ENCODE data around the gene PKP3.
"Not testable (repeated sequence)": the region's sequence is repeated elsewhere in the genome, so short reads cannot be mapped to it uniquely, and the experiment has no call there.

Gene PKP3

DNA sequence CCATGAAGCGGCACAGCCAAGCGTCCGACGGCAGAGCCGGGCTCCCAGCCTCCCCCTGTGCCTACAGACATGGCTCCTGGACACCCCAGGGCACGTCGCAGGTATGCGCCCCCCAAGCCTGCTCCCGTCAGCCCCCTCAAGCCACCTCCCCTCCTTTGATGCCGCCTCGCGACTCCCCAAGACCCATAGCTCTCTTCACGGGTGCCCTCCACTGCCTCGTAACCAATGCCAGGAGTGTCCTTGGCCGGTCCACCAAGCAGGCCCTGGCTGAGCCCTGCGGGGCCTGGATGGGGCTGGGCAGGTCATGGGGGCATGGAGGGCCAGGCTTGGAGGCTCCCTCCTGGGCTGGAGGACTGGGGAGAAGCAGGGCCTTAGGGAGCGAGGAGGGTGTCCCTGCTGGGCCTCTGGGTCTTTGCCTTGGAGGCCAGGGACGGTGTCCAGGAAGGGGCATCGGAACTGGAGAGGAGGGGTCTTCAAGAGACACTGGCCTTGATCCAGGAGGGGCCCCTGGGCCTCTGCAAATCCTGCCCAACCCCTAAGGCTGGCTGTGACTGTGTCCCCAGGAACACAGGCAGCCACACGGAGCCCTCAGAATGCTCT is 38.6 kb downstream of the PKP3 start:
- DNase-seq, result no peak

DNA sequence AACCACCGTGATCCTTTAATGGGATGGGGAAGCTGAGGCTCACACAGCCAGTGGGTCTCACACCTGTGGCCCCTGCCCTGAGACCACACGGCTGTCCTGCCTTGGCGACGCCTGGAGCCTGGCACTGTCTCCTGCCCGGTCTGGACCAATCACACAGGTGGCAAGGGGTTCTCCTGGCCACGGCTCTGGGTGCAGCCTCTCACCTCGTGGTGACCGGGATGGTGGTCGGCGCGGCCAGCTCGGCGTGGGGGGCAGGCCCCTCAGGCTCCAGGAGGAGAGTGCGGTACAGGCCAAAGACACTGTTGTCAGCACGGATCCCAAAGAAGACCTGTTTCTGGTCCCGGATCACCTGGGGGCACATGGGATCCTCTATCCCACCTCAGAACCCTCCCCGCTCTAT is 39.1 kb downstream of the PKP3 start:
- DNase-seq, result no peak

DNA sequence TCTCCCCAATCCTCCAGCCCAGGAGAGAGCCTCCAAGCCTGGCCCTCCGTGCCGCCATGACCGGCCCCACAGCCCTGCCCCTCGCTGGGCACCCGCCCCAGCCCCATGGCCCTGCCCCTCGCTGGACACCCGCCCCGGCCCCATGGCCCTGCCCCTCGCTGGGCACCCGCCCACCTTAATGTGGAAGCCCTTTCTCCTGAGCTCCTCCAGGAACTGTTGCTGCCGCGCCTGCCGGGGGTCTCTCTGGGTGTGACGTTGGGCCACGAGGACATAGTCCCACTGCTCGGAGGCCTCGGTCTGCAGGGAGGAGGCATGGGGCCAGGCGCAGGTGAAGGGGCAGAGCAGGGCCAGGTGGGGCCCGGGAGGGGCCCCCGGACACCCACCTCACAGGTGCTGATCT is 39.6 kb downstream of the PKP3 start:
- DNase-seq, result no peak

DNA sequence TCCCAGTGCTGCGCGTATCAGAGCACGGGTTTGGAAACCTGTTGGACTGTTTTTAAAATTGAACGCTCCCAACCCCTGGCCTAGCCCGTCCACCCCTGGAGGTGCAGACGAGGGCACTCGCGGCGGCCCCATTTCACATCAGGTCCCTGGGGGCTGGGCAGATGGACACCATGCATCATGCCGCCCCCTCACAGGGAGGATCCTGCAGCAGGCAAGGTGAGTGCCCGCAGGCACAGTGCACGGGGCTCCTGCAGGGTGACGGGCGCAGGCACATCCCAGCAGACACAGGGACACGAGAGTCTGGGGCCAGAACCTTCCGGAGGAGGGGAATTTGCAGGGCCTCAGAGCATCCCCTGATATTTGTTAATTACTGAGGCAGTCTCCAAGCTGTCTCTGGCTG is 40.5 kb downstream of the PKP3 start:
- DNase-seq, result no peak

DNA sequence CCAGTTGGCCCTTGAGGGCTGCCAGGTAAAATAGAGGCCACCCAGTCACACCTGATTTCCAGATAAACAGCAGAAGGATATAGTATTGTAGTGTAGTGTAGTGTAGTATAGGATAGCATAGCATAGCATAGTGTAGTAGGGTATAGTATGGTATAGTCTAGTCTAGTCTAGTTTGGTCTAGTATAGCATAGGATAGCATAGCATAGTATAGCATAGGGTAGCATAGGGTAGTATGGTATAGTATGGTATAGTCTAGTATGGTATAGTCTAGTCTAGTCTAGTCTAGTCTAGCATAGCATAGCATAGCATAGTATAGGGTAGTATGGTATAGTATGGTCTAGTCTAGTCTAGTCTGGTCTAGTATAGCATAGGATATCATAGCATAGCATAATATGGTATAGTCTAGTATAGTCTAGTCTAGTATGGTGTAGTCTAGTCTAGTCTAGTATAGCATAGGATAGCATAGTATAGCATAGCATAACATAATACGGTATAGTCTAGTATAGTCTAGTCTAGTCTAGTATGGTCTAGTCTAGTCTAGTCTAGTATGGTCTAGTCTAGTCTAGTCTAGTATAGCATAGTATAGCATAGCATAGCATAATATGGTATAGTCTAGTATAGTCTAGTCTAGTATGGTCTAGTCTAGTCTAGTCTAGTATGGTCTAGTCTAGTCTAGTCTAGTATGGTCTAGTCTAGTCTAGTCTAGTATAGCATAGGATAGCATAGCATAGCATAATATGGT is 41.2 kb downstream of the PKP3 start:
- DNase-seq, result not testable (repeated sequence)

DNA sequence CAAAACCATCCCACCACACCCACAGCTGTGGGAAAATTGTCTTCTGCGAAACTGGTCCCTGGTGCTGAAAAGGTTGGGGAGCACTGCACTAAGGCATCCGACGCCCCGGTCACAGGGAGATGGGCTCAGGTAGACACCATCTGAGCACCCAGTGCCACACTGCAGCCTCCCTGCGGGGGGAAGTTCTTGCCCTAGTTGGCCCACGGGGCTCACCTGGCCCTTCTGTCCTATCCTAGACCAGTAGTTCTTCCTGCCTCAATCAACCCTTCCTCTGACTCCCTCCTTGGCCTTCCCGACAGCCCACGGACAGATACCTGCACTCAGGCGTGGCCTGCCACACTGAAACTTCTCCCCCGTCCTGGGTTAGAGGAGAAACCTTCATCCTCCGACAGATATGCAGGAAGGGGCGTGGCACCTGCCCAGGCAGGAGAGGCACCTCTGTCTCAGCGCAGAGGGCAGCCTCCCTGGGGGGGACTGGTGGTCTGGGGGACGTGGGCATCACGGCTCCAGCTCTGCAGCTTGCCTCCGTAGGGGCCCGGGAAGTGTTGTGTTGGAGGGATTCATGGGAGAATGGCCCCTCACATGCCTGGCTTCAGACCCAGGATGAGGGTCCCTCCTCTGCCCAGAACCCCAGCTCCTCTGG is 43.3 kb downstream of the PKP3 start:
- no peak for DNase-seq

DNA sequence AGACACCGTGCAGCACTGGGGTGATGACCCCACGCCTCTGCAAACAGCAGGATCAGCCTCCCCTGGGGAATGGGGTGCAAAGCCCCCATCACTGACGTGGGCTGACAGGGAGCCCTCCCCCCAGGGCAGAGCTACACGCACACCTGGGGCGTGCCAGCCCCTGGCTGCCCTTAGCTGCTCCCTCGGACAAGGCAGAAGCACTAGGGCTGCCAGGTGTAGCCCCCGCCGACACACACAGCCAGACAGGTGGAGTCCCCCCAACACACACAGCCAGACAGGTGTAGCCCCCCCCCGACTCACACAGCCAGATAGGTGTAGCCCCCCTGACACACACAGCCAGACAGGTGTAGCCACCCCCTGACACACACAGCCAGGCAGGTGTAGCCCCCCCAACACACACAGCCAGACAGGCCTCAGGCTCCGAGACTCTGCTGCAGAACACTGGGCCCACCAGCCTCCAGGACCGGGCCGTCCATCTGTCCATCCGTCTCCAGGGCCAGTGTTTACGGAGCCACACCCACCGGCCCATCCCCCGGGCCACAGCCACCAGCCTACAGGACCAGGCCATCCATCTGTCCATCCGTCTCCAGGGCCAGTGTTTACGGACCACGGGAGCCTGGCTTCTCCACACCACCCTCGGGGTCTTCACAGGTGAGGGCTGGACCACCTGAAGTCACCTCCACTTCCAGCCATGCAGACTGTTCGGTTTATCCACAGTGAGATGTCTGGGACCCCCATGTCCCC is 44.3 kb downstream of the PKP3 start:
- no peak for DNase-seq

DNA sequence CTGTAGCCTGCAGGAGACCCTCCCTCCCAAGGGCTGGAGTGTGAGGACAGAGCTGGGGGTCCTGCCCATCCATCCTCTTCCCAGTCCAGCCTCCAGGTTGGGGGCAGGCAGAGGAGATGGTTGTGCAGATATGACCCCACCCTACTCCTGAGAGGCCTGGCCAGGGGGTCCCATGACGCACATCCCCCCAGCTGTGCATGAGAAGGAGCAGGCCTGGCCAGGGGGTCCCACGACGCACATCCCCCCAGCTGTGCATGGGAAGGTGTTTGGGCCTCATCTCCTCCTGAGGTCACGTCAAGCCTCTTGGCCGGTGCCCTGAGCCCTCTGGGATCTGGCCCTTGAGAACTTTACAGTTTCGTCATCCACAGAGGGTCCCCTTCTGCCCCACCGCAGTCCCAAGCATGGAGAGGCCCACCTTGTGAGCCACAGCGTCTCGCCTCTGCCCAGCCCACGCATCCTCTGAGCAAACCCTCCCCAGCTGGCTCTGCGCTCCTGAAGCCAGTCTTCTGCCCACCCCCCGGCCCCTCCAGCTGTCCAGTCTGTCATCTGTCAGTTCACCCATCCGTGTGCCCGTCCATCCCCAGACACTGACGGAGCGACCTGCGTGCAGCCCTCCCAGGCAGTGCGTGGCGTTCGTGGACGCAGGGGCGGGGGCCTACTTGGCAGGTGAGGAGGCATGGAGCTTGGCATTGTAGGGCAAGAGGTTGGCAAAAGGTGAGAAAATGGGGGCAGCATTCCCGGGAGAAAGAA is 45.5 kb downstream of the PKP3 start:
- DNase-seq, result no peak

DNA sequence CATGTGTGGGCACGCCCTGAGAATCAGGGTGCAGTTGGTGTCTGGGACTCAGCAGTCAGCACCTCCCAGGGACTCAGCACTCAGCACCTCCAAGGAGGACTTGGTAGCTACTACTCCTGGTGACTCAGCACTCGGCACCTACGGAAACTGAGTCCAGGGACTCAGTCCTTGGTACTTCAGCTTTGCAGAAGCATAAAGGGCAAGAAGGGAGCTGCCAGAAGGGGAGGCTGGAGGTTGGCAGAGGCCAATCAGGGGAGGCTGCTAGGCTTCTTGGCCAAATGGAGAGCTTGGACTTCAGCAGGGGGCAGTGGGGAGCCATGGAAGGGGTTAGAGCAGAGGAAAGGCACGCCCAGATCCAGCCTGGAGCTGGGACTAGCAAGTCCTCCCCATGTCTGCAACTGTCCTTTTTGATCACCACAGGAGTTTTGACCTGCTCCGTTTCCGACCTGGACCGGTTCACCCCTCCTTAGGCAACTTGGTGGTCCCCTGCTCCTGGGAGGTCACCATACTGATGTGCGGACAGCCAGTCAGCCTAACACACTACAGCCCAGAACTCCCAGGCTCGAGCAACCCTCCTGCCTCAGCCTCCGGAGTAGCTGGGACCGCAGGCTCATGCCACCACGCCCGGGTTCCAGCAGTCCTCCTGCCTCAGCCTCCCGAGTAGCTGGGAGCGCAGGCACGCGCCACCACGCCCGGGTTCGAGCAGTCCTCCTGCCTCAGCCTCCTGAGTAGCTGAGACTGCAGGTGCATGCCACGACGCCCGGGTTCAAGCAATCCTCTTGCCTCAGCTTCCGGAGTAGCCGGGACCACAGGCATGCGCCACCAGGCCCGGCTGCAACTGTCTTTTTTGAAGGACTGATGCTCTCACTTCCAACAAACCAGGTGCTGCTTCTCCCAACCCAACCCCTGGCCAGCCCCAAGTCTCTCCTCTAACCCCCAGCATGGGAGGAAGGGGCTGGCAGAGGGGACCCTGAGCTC is 46.3 kb downstream of the PKP3 start:
- no peak for DNase-seq

DNA sequence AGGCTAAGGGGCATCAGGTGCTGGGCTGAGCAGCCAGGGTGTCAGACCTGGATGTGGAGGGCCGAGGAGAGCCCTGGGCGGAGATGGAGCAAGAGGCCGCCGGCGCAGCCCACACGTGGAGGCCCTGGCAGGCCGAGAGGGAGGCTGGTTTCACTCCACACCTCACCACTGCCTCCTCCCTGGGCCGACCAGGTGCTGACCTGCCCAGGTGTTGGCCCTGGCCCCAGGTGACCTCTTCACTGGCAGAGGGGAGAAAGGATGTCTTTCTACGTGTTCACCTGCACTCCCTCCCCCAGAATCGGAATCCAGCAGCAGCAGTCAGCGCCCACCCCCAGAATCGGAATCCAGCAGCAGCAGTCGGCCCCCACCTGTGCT is 47.0 kb downstream of the PKP3 start:
- no peak for DNase-seq

DNA sequence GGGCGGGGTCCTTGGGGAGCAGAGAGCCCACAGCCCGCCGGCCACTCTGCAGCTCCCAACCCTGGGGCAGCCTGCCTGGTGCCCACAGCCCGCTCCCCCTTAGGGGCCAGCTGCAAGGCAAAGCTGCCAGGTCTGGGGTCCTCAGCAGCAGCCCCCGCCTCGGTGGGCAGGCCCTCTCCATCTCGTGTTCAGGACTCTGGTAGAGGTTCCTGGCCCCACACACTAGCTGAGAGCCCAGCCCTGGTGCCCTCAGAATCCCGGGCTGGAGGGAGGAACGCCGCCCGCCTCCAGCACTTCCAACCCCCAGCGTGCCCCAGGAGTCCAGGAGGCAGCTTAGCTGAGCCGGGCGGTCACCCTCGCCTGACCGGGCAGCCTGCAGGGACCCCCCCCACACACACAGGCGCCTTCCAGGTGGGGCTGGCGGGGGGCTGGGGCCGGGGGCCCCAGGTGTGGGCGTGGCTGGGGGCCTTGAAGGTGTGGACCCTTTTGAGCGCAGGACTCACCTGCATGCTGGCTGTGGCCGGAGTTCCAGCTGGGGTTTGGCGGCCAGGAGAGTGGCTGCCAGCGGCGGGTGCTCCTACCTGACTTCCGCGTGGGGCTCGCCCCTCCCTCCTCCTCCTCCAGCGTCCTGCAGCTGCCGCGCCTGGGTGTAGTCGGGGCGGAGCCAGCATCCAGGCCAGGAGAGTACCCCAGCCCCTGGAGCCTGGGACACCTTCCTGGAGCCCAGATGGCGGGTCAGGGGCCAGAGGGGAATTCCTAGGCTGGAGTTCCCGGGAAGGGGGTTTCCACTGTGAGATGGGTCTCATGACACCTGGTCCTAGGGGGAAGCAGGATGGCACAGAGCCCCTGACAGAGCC is 47.6 kb downstream of the PKP3 start, which contains the start of gene ANO9:
TSS of gene ANO9 (minus strand) at position 594 of the 857 bp plus-strand sequence. CDS start at position 509, 85 bp downstream.
- peak; percentile 47 for DNase-seq

DNA sequence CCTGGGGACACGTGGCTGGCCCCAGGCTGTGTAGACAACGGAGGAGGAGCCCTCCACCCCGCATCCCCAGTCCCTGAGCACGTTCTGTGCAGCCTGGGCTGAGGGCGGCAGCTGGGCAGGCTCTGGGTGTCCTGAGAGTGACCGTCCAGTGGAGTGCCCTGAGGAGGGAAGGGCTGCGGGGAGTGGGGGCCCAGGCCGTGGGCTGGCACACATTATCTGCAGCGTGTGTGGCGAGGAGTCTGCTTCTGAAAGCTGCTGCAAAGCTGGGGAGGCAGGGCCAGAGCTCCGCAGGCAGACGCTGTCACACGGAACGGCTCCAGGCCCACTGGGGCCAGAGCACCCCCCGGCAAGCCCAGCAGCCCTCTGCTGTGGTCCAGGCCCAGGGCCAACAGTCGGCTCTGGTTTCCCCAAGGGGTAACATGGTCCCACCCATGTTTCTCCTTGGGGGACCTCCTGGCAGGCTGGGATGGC is 48.6 kb downstream of the PKP3 start:
- DNase-seq, result no peak

DNA sequence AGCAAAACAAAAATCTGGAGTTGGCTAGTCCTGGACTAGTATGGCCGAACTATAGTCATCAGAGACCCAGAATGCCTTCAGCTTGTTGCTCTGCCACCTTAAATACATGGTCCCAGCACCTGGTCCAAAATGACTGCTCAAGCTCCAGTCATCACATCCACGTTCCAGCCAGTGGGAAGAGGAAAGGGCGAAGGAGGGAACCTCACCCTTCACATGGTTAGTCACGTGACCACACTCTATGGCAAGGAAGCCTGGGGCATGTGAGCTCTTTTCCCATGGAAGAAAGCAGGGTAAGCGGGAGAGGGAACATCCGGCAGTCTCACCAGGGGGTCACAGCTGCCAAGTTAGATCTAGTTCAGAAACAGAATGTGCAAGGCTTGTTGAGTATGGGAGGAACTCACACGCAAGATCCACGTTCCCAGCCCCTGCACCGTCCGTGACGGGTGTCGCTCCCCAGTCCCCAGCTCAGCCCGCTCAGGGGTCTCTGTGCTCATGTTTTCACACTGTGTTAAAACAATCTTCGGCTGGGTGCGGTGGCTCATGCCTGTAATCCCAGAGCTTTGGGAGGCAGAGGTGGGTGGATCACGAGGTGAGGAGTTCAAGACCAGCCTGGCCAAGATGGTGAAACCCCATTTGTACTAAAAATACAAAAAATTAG is 49.7 kb downstream of the PKP3 start:
- peak; percentile 76 for DNase-seq

DNA sequence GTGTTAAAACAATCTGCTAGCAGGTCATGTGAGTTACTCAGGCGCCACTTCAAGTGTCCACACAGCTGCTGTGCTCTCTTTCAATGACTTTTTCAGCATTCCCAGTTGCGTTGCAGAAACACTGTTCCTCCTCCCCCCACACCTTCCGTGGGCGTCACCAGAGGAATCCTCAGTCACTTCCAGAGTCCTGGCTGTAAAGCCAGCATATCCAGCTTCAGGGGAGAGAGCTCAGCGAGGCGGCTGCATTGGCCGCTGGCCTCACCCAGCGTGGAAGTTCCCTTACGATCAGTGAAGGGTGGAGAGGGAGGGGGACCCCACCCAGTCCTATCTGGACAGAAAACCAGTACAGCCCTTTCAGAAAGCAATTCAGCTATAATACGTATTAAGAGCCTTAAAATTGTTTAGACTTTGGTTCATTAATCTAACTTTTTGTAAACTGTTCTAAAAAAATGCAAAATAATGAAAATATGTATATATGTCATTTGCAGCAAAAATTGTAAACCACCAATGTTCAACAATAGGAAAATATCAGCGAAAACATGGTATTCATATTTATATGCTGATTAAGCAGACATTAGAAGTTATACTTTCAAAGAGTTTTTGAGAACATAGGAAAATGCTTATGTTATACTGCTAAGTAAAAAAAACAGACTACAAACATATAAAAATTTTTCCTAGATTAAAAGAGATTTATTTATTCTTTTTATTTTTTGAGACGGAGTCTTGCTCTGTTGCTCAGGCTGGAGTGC is 50.6 kb downstream of the PKP3 start:
- peak; percentile 81 for DNase-seq

DNA sequence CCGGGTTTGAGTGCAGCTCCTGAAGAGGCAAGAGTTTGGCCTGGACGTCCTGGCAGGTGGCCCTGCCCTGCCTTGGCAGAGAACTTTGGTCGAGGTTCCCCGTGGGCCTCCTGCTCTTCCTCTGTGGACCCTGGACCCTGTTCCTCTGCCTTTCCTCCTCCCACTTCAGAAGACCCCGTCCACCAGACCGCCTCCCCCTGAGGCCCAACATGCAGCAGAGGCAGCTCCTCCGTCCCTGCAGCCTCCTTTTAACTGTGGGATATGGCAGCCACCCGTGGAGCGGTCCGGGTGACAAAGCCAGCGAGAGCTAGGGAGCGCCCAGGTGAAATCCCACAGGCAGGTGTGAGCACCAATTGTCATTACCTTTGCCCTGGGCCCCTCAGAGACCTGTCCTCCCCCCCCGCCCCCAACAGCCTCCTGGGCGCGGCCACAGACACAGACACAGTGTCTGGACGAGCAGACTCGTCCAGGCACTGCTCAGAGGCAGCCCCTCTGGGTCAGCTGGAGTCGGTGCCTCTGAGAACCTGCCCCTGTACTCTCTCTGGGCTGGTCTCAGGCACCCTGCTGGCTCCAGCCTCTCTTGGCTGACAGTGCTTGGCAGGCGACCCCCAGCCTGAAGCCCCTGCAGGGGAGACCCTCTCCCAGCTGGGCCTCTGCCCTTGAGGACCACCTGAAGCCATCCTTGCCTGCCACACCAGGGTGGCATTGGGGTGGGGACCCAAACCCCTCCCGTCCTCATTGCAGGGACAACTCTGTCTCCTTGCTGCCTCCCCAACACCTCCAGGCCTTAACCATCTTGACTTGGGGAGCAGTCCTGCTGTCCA is 52.0 kb downstream of the PKP3 start:
- DNase-seq, result no peak

DNA sequence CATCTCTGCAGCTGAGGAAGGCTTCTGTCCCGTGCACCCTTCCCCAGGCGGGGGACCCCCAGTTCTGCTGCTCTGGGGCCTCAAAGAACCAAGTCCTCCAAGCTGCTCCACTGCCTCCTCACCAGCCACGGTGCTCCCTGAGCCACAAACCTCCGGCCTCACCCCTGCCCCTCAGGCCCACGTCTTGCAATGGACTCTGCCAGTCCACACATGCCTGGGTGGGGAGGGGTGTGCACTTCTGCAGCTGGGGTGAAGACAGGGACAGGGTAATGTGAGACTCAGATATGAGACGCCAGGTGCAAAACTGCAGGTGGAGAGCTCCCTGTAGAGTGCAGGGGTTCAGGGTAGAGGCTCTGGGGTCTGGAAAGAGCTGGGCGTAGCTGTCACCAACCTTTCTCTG is 52.9 kb downstream of the PKP3 start:
- DNase-seq, result peak; percentile 80

DNA sequence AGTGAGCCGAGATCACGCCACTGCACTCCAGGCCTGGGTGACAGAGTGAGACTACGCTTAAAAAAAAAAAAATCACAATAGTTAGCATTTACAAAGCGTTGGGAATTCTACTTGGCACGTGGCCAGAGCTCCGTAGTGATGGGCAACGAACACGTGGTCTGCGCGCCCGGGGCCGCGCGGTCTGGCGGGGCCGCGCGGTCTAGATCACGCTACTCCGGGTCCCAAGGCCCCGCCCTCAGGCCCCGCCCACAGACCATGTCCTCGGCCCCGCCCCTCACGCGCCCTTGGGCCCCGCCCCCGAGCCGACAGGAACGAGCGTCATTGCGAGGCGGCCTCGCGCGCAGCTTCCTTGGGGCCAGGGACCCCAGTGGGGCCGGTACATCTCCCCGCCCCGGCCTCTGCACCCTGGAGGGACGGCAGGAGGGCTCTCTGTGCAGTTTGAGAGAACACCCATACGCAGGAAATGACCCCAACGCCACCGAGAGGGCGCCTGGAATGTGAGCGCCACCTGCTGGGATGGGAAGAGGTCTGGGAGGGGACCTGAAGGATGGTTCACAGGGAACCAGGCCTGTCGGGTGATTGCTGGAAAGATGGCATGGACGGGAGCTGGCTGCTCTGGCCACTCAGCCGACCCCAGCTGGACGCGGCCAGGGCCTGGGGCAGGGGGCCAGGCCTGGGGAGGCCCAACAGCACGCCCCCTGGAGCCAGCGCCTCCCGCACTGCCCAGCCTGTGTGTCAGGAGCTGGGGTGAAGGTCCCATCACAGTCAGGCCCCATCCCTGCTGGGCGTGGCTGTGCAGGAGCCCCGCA is 54.1 kb downstream of the PKP3 start:
- peak; percentile 70 for DNase-seq
